HG02623 (cell line): Measurements from ENCODE around the gene TMEM151B.
"Not testable (repeated sequence)": the region's sequence is repeated elsewhere in the genome, so short reads cannot be mapped to it uniquely, and the experiment has no call there.

Experiments used
- ATAC-seq: cut with Tn5 transposase; IDR thresholded peaks from one replicate; pipeline ENCODE4 v1.9.1; 2021; ENCODE audit warnings: moderate library complexity; ENCODE audit not compliant: unreplicated experiment

Gene TMEM151B

GRCh38 chr6:44327760-44328159, 57.5 kb downstream of the TMEM151B start:
- ATAC-seq, result no peak

GRCh38 chr6:44328203-44328602, 58.0 kb downstream of the TMEM151B start:
- not testable (repeated sequence) for ATAC-seq

GRCh38 chr6:44329858-44330257, 59.6 kb downstream of the TMEM151B start:
- no peak for ATAC-seq

DNA sequence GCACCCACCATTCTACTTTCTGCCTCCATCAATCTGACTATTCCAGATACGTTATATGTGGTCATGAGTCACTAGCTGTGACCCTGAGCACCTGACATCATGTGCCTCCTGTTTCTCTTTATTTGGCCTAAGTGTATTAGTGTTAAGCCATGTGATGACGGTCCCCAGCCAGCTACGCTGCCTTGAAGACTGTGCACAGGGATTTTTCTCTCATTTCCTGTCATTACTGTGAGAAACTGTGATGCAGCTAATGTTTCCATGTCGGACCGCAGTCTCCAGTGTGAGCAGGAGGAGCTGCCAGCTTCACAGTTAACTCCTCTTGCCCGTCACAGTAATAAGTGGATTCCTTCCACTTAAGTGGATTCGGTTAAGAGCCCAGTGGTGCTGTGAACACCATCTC, 62.3 kb downstream of the TMEM151B start:
- ATAC-seq, result no peak

DNA sequence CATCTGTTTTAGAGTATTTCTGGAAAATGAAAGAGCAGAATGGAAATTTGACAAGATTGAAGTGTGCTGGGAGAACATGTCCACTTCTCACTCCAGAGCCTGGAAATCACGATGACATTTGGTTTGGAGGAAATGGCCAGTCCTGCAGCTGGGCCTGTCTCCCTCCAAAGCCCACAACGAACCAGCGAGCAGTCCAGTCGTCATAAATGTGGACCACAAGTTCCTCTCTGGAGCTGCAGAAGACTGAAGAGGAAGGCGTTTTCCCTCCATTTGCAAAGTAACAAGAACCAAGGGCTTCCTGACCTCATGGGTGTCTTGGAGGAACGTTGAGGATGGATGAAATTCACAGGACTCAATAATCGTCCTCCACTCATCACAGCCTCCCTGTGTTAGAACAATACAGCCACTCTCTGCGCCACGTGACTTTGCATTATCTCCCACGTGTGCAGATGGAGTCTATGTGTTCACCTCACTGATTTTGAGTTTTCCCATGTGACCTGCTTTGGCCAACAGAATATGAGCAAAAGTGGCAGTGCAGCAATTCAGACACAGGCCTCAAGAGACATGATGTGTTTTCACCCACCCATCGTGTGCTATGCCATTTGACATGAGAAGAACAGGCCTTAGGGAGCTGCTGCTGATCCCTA, 63.1 kb downstream of the TMEM151B start:
- no peak for ATAC-seq

GRCh38 chr6:44333942-44334341, 63.7 kb downstream of the TMEM151B start:
- ATAC-seq, result no peak

- ATAC-seq, result no peak
Observed at GRCh38 chr6:44335631-44336030, 65.4 kb downstream of the TMEM151B start.

DNA sequence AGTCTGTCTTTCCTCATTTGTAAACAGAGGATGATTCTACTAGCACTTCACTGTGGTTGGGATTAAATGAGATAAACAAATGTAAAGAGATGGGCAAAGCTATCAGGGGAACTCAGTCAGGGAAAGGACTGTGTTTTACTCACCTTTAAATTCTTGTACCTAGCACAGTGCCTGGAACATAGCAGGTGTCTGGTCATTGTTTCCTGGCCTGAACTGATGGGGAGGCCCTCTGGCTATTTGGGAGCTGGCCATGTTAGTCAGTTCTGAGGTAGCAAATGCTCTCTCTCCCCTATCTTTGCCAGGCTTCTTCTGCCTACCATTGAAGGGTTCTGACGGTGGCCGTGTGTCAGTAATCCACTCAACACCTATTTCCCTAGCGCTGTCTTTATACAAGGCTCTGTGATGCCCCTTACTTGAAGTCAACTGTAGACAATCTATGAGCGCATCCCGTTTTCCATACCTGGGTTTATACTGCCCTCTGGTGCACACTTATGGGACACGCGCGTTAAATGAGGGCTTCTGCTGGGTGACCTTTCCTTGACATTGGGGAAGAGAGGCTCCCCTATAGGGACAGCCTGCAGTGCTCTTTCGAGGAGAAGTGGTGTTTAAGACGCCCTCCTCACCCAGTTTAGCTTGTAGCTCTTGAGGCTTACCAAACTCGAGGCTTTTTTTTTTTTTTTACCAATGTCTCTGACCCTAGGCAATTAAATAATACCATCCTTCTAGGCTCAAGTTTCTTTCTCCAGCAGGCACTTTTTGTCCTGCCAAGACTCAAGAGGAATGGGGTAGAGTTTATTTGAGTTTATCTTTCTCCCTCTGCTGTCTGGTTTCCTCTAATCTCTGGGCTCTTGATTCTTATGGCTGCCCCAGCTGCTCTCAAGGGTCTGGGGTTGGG, 68.2 kb downstream of the TMEM151B start:
- peak; percentile 79 for ATAC-seq

GRCh38 chr6:44339301-44339700, 69.1 kb downstream of the TMEM151B start:
- no peak for ATAC-seq

DNA sequence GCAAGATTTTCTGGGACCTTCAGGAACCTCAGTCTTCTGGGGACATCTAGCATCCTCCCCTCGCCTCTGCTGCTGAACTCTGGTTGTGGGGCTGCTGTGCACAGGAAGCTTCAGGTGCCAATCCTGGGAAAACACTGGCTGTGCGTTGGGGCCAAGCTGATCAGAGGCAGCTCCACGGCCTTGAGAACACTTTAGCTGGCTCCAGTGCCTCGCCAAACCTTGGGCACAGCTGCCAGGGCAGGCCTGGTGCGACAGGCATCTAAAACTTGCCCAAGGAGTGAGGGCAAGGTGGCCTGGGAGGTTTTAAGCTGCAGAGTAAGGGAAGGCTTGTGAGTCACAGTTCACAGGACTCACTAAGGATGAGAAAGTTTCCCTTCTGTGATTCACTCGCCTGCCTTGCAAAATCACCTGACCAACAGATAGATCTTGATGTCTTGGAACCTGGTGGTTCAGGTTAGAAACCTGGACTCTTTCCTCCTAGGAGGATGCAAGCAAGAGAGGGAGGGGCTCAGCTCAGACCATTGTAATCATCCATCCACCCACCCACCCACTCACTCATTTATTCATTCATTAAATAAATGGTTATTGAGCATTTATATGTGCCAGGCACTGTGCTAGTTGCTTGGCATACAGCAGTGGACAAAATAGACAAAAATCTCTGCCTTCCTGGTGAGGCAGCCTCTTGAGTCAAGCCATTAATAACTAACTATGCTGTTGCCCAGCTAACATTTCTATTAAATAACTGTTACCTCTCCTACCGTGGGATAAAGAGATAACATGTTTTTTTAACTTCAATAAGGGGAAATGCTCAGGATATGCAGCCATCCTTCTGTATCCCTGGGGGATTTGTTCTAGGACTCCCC, 69.7 kb downstream of the TMEM151B start:
- no peak for ATAC-seq

GRCh38 chr6:44341095-44341890, 71.0 kb downstream of the TMEM151B start:
- no peak for ATAC-seq

- ATAC-seq, result no peak
Observed at GRCh38 chr6:44342052-44342451, 71.8 kb downstream of the TMEM151B start.

DNA sequence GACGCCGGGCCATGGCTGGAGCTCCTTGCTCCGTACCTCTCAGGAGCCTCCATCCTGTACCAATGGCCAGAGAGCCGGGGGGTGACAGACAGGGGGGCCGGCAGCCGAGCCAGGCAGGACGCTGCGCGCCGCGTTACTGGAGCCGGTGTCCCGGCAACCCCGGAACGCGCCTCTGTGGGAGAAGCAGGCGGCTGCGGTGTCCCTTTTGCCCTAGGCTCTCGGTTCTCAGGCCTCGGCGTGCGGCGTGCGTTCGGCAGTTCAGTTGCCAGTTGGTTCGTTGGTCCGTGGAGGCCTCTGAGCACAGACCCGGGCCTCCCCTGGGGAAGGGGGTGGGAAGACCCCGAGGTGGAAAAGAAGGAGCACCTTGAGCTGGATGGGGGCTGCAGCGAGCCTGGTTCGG, 72.2 kb downstream of the TMEM151B start, which contains the start of gene SPATS1:
SPATS1 (plus strand) TSS at position 162 of the 400 bp plus-strand sequence. CDS start 446 bp downstream, outside the sequence.
- no peak for ATAC-seq

GRCh38 chr6:44346818-44347217, 76.6 kb downstream of the TMEM151B start:
- not testable (repeated sequence) for ATAC-seq

DNA sequence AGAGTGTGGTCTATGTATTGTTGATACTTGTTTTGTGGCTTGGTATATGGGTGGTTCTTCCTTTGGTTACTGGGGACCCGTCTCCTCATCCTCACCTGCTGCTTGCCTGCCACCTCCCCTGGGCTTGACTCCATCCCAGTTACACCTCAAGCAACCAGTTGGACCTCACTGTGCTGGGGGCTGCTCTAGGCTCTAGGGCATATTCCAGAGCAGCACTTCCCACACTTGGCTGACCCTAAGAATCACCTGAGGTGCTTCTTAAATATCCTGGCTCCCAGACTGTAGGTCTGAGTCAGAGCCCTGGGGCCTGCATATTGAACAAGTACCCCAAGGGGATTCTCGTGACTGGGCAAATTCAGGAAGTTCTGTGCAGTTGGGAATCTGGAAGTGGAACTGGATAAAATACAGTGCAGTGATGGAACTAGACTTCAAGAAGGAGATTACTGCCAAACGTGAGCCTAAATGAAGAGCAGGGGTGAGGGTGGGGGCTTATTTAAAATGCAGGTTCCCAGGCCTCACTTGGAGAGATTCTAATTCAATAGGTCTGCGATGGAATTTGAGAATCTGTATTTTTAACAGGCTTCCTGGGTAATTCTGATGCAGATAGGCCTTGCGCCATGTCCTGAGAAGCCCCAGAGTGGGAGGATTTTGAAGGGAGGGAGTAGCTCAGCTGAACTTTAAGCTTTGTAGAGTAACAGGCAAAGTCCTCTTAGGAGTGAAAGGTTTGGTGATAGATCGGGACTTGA, 79.8 kb downstream of the TMEM151B start:
- ATAC-seq, result no peak

DNA sequence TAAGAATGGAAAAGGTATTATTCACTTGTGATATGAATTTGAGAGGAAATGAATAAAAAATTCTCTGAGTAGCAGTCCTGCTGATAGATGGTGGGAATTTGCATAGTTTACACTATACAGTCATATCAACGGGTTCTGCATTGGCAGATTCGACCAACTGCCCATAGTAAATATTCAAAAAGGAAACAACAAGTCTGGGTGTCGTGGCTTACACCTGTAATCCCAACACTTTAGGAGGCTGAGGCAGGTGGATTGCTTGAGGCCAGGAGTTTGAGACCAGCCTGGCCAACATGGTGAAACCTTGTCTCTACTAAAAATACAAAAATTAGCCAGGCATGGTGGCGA, 80.4 kb downstream of the TMEM151B start:
- ATAC-seq, result not testable (repeated sequence)

GRCh38 chr6:44352259-44352658, 82.0 kb downstream of the TMEM151B start:
- ATAC-seq, result no peak

GRCh38 chr6:44353336-44353735, 83.1 kb downstream of the TMEM151B start:
- no peak for ATAC-seq

GRCh38 chr6:44355640-44356039, 85.4 kb downstream of the TMEM151B start:
- ATAC-seq, result no peak

GRCh38 chr6:44356487-44356886, 86.2 kb downstream of the TMEM151B start:
- no peak for ATAC-seq
